ENCODE data around the gene DCDC1. TPM values are rescaled to one million over a fixed set of nuclear protein-coding genes. Genes with fewer than 3 reads are reported as not detected.
A peak's percentile ranks its signal among the peaks of the same experiment; 100 is the strongest.

DCDC1 gene
- total and polyA plus RNA-seq, 2 donors (not counting 1 experiment from before 2014, with no cell fraction given) = 0.05 to 0.17 TPM

DNA sequence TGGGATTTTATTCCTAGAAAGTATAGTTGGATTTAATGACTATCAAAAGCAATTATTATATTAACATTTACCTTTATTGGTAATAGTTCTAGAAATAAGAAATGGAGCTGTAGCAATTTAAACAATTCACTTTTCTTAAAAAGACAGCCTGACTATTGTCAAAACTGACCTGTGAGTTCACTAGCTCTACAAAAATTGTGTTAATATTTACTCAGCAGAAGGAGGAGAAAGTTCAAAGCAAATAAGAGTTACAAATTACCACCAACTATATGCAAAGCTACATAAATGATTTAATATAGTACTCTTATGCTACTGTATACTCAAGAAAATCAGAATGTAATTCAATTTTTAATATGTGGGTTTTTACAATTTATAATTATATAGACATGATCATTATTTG is 310.0 kb downstream of the DCDC1 start:
- H3K4me1 ChIP-seq (ENCODE audit: control insufficient read depth, extremely low read depth, insufficient read depth, low read length) = no peaks in the 10 kb centered on the region
- no peaks in the 10 kb centered on the region for H3K9me3 ChIP-seq (ENCODE audit: control insufficient read depth, insufficient read depth, low read depth, low read length)
- H3K36me3 ChIP-seq (ENCODE audit: control insufficient read depth, insufficient read depth, low read length) = no peaks in the 10 kb centered on the region
- TF ChIP-seq EZH2 (IDR thresholded peaks at IDR 0.05; ENCODE audit: low read length, missing control alignments) = no peak
- TF ChIP-seq, protein P1, sequence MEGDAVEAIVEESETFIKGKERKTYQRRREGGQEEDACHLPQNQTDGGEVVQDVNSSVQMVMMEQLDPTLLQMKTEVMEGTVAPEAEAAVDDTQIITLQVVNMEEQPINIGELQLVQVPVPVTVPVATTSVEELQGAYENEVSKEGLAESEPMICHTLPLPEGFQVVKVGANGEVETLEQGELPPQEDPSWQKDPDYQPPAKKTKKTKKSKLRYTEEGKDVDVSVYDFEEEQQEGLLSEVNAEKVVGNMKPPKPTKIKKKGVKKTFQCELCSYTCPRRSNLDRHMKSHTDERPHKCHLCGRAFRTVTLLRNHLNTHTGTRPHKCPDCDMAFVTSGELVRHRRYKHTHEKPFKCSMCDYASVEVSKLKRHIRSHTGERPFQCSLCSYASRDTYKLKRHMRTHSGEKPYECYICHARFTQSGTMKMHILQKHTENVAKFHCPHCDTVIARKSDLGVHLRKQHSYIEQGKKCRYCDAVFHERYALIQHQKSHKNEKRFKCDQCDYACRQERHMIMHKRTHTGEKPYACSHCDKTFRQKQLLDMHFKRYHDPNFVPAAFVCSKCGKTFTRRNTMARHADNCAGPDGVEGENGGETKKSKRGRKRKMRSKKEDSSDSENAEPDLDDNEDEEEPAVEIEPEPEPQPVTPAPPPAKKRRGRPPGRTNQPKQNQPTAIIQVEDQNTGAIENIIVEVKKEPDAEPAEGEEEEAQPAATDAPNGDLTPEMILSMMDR (conservative IDR thresholded peaks at IDR 0.05 in 1 of 2, IDR thresholded peaks at IDR 0.05 in 1 of 2; ENCODE audit: low read depth in 1 of 2, low read length in 2 of 2) = no peak
- no peak overlapping the region for H3K4me2 ChIP-seq (ENCODE audit: extremely low read depth, insufficient read depth, low read length)
- no peak for DNase-seq (ENCODE audit: low read depth in 2 of 2)
- H3K79me2 ChIP-seq (ENCODE audit: control insufficient read depth, insufficient read depth, low read length) = no peaks in the 10 kb centered on the region
- H3K27ac ChIP-seq (ENCODE audit: insufficient read depth, low read length) = no peak overlapping the region
- H2AFZ ChIP-seq (ENCODE audit: low read length) = no peak overlapping the region
- H3K4me3 ChIP-seq (replicated peaks in 1 of 4; ENCODE audit: control extremely low read depth in 1 of 4, insufficient read depth in 1 of 4, low read depth in 3 of 4, low read length in 4 of 4) = no peak overlapping the region
- H3K9ac ChIP-seq (ENCODE audit: insufficient read depth, low read length) = no peak overlapping the region
- H4K20me1 ChIP-seq (ENCODE audit: control insufficient read depth, extremely low read depth, insufficient read depth, low read length) = no peaks in the 10 kb centered on the region
- no peaks in the 10 kb centered on the region for H3K27me3 ChIP-seq (ENCODE audit: control insufficient read depth, insufficient read depth, low read length)

DNA sequence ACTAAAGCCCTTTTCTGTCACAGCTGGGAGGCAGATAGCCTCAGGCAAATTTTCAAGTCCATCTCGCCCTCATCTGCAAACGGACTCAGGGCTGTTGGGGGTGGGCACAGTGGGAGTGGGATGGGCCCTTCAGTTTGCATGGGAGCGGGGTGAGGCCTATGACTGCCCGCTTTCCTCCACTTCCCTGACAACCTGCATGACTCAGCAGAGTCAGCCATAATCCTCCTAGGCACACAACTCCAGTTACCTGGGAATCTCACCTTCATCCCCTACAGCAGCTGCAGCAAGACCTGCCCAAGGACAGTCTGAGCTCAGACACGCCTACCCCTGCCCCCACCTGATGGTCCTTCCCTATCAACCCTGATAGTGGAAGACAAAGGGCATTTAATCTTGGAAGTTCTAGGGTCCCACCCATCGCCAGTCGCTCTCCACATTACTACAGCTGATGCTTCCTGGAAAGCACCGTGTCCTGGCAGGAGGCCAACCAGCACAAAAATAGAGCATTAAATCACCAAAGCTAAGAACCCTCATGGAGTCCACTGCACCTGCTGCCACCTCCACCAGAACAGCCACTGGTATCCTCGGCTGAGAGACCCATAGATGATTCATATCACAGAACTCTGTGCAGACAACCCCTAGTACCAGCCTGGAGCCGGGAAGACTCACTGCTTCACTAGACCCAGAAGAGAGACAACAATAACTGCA is 319.3 kb downstream of the DCDC1 start:
- Histone ChIP-seq H3K79me2 (ENCODE audit: control insufficient read depth, insufficient read depth, low read length) (no peaks in the 10 kb centered on the region), H3K4me3 (replicated peaks in 1 of 4; ENCODE audit: control extremely low read depth in 1 of 4, insufficient read depth in 1 of 4, low read depth in 3 of 4, low read length in 4 of 4) (no peak overlapping the region), H2AFZ (ENCODE audit: low read length) (no peak overlapping the region), H4K20me1 (ENCODE audit: control insufficient read depth, extremely low read depth, insufficient read depth, low read length) (no peaks in the 10 kb centered on the region), H3K4me2 (ENCODE audit: extremely low read depth, insufficient read depth, low read length) (no peak overlapping the region), H3K9me3 (ENCODE audit: control insufficient read depth, insufficient read depth, low read depth, low read length) (no peaks in the 10 kb centered on the region), H3K27me3 (ENCODE audit: control insufficient read depth, insufficient read depth, low read length) (no peaks in the 10 kb centered on the region), H3K9ac (ENCODE audit: insufficient read depth, low read length) (no peak overlapping the region), H3K36me3 (ENCODE audit: control insufficient read depth, insufficient read depth, low read length) (no peaks in the 10 kb centered on the region), H3K4me1 (ENCODE audit: control insufficient read depth, extremely low read depth, insufficient read depth, low read length) (no peaks in the 10 kb centered on the region), H3K27ac (ENCODE audit: insufficient read depth, low read length) (no peak overlapping the region)
- TF ChIP-seq, protein P1 (conservative IDR thresholded peaks at IDR 0.05 in 1 of 2, IDR thresholded peaks at IDR 0.05 in 1 of 2; ENCODE audit: low read depth in 1 of 2, low read length in 2 of 2) = no peak
- TF ChIP-seq EZH2 (IDR thresholded peaks at IDR 0.05; ENCODE audit: low read length, missing control alignments) = no peak
- no peak for DNase-seq (ENCODE audit: low read depth in 2 of 2)

DNA sequence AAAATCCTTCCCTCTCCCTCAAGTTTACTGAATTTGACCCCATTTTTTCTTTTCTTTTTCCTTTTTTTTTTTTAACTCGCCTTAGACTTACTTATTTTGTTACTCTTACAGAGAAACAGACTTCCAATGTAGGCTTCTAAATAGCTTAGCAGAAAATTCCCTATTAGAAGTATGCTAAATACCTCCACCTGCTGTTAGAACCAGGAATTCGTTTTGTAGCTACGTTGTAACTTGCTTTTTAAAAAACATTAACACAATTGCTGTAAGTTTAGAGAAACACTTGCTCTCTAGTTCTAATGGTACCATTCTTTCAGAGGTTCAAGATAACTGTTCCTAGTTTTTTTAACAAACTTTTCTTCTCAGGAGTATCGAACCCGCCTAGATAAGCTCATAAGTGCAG is 324.2 kb downstream of the DCDC1 start:
- Histone ChIP-seq H3K4me1 (ENCODE audit: control insufficient read depth, extremely low read depth, insufficient read depth, low read length) (no peaks in the 10 kb centered on the region), H3K4me3 (replicated peaks in 1 of 4; ENCODE audit: control extremely low read depth in 1 of 4, insufficient read depth in 1 of 4, low read depth in 3 of 4, low read length in 4 of 4) (no peak overlapping the region), H4K20me1 (ENCODE audit: control insufficient read depth, extremely low read depth, insufficient read depth, low read length) (no peaks in the 10 kb centered on the region), H3K27ac (ENCODE audit: insufficient read depth, low read length) (no peak overlapping the region), H2AFZ (ENCODE audit: low read length) (no peak overlapping the region), H3K79me2 (ENCODE audit: control insufficient read depth, insufficient read depth, low read length) (no peaks in the 10 kb centered on the region), H3K27me3 (ENCODE audit: control insufficient read depth, insufficient read depth, low read length) (no peaks in the 10 kb centered on the region), H3K9ac (ENCODE audit: insufficient read depth, low read length) (no peak overlapping the region), H3K36me3 (ENCODE audit: control insufficient read depth, insufficient read depth, low read length) (no peaks in the 10 kb centered on the region), H3K9me3 (ENCODE audit: control insufficient read depth, insufficient read depth, low read depth, low read length) (no peaks in the 10 kb centered on the region), H3K4me2 (ENCODE audit: extremely low read depth, insufficient read depth, low read length) (no peak overlapping the region)
- TF ChIP-seq, protein P1 (conservative IDR thresholded peaks at IDR 0.05 in 1 of 2, IDR thresholded peaks at IDR 0.05 in 1 of 2; ENCODE audit: low read depth in 1 of 2, low read length in 2 of 2) = peak in 1 of 2 donors; percentile 25
- no peak for TF ChIP-seq EZH2 (IDR thresholded peaks at IDR 0.05; ENCODE audit: low read length, missing control alignments)
- DNase-seq (ENCODE audit: low read depth in 2 of 2) = peak; percentile 3 to 6
